ENCODE data around the gene OR10H3. TPM values are rescaled to one million over a fixed set of nuclear protein-coding genes. Genes with fewer than 3 reads are reported as not detected.

Gene OR10H3
- total RNA-seq, 6 donors from 2014 or later: not detected

- Histone ChIP-seq H3K9me3 (no peaks in the 10 kb centered on the region), H3K4me3 (no peak overlapping the region), H3K4me1 (no peaks in the 10 kb centered on the region), H3K27me3 (no peaks in the 10 kb centered on the region), H3K36me3 (no peaks in the 10 kb centered on the region), H3K27ac (no peak overlapping the region)
- no peak for ATAC-seq (ENCODE audit: low FRiP score in 2 of 2)
- no peak for DNase-seq
- 69 to 71% methylated on average over 4 of the region's 4 CpGs for WGBS, 2 donors
- TF ChIP-seq POLR2A (IDR thresholded peaks at IDR 0.05): no peak
- no peak for TF ChIP-seq EP300 (IDR thresholded peaks at IDR 0.05)
- TF ChIP-seq POLR2AphosphoS5 (IDR thresholded peaks at IDR 0.05): no peak
- no peak for TF ChIP-seq CTCF (IDR thresholded peaks at IDR 0.05)
Measured at GRCh38 chr19:15788594-15789270, 50.9 kb downstream of the OR10H3 start.

- Histone ChIP-seq H3K27ac (no peak overlapping the region), H3K36me3 (no peaks in the 10 kb centered on the region), H3K4me3 (no peak overlapping the region), H3K4me1 (no peaks in the 10 kb centered on the region), H3K27me3 (no peaks in the 10 kb centered on the region), H3K9me3 (no peaks in the 10 kb centered on the region)
- TF ChIP-seq POLR2A (IDR thresholded peaks at IDR 0.05) (no peak), CTCF (IDR thresholded peaks at IDR 0.05) (no peak), EP300 (IDR thresholded peaks at IDR 0.05) (no peak), POLR2AphosphoS5 (IDR thresholded peaks at IDR 0.05) (no peak)
- DNase-seq (no peak), ATAC-seq (ENCODE audit: low FRiP score in 2 of 2) (no peak)
- 57 to 60% methylated on average over 6 of the region's 6 CpGs for WGBS, 2 donors
Measured at GRCh38 chr19:15790096-15790495, 52.3 kb downstream of the OR10H3 start.

Other genes starting within 250 kb of the OR10H3 start
- 1 to 10 TPM in 1 of 6 donors, under 1 TPM in 4, not detected in 1; 0.11 to 3.1 (median 0.20) TPM for gene CYP4F22, start 229.5 kb upstream of the OR10H3 start, total RNA-seq
- gene CYP4F8, start 122.8 kb upstream of the OR10H3 start, total RNA-seq: not detected
- gene CYP4F3, start 97.1 kb upstream of the OR10H3 start, total RNA-seq: 1 to 10 TPM; 1.1 to 2.1 (median 1.8) TPM
- gene CYP4F12, start 64.9 kb upstream of the OR10H3 start, total RNA-seq: 10 to 100 TPM in 1 of 6 donors, 1 to 10 TPM in 4, under 1 TPM in 1; 0.30 to 16.8 (median 2.0) TPM
- gene OR10H2, start 10.0 kb upstream of the OR10H3 start, total RNA-seq: not detected
- gene OR10H5, start 49.7 kb downstream of the OR10H3 start, total RNA-seq: not detected
- gene OR10H1, start 77.7 kb downstream of the OR10H3 start, total RNA-seq: not detected
- under 1 TPM in 2 of 6 donors, not detected in 4; 0.23 to 0.40 TPM for gene CYP4F2, start 160.1 kb downstream of the OR10H3 start, total RNA-seq
- gene CYP4F11, start 196.5 kb downstream of the OR10H3 start, total RNA-seq: 1 to 10 TPM in 4 of 6 donors, under 1 TPM in 1, not detected in 1; 0.26 to 3.1 (median 2.1) TPM
- not detected for gene OR10H4, start 211.0 kb downstream of the OR10H3 start, total RNA-seq